Mesenchymal stem cell (in vitro differentiated cells and primary cell): ENCODE measurements around the gene INO80B.

Source experiments
- DNase-seq: peaks from one replicate; pipeline ENCODE4 v3.0.0-alpha.2; 2013
- H2AFZ ChIP-seq: one replicate; pipeline ENCODE4 v1.6.1; 2013; ENCODE audit warnings: low read depth, mild to moderate bottlenecking, control low read depth, inconsistent platforms, low read length, moderate library complexity
- H2AK5ac ChIP-seq: 2 replicates; pipeline ENCODE4 v1.6.1; 2013; ENCODE audit warnings: low read length, moderate library complexity, mild to moderate bottlenecking, inconsistent platforms; ENCODE audit not compliant: severe bottlenecking
- H2BK120ac ChIP-seq: one replicate; pipeline ENCODE4 v1.6.1; 2013; ENCODE audit warnings: low read depth, mild to moderate bottlenecking, inconsistent platforms, low read length, moderate library complexity
- H2BK12ac ChIP-seq, 2 experiments: one replicate each; pipeline ENCODE4 v1.6.1; 2013; ENCODE audit warnings: inconsistent platforms in 2 of 2, low read length in 2 of 2, mild to moderate bottlenecking in 2 of 2, moderate library complexity in 2 of 2, control low read depth in 1 of 2
- H2BK15ac ChIP-seq: one replicate; pipeline ENCODE4 v1.6.1; 2013; ENCODE audit warnings: mild to moderate bottlenecking, low read depth, inconsistent platforms; ENCODE audit not compliant: poor library complexity, severe bottlenecking
- H2BK5ac ChIP-seq: 2 replicates; pipeline ENCODE4 v1.6.1; 2013; ENCODE audit warnings: low read depth, mild to moderate bottlenecking, low read length, control low read depth, inconsistent platforms; ENCODE audit not compliant: poor library complexity, severe bottlenecking
- H3K14ac ChIP-seq, 2 experiments: one replicate each; pipeline ENCODE4 v1.6.1; 2013; ENCODE audit warnings: inconsistent platforms in 2 of 2, low read length in 2 of 2, control low read depth in 1 of 2, mild to moderate bottlenecking in 1 of 2, moderate library complexity in 1 of 2
- H3K18ac ChIP-seq, 2 experiments: one replicate each; pipeline ENCODE4 v1.6.1; 2013; ENCODE audit warnings: inconsistent platforms in 2 of 2, low read length in 2 of 2, control low read depth in 1 of 2, low read depth in 1 of 2, mild to moderate bottlenecking in 1 of 2
- H3K23ac ChIP-seq, 2 experiments: one replicate each; pipeline ENCODE4 v1.6.1; 2013; ENCODE audit warnings: inconsistent platforms in 2 of 2, low read length in 2 of 2, mild to moderate bottlenecking in 2 of 2, moderate library complexity in 2 of 2, control low read depth in 1 of 2
- H3K27ac ChIP-seq: 2 replicates; pipeline ENCODE4 v1.5.1; 2013; ENCODE audit warnings: mild to moderate bottlenecking, moderate library complexity, low read length, control low read depth, inconsistent platforms; ENCODE audit not compliant: poor library complexity, severe bottlenecking
- H3K27me3 ChIP-seq, 2 experiments: 2 replicates each; pipeline versions ENCODE4 v1.6.1 to v1.7.0; 2013; ENCODE audit warnings: low read length in 2 of 2, mild to moderate bottlenecking in 2 of 2, moderate library complexity in 2 of 2, control low read depth in 1 of 2, inconsistent platforms in 1 of 2; ENCODE audit not compliant: control insufficient read depth in 1 of 2, insufficient read depth in 1 of 2
- H3K36me3 ChIP-seq, 2 experiments: 2 replicates each; pipeline versions ENCODE4 v1.6.1 to v1.7.0; 2013; ENCODE audit warnings: low read length in 2 of 2, control low read depth in 1 of 2, inconsistent platforms in 1 of 2, low read depth in 1 of 2, mild to moderate bottlenecking in 1 of 2; ENCODE audit not compliant: insufficient read depth in 2 of 2, control insufficient read depth in 1 of 2
- H3K4ac ChIP-seq, 2 experiments: one replicate each; pipeline ENCODE4 v1.6.1; 2013; ENCODE audit warnings: inconsistent platforms in 2 of 2, low read length in 2 of 2, mild to moderate bottlenecking in 2 of 2, moderate library complexity in 2 of 2, control low read depth in 1 of 2, low read depth in 1 of 2
- H3K4me1 ChIP-seq: 2 replicates; pipeline ENCODE4 v1.6.1; 2013; ENCODE audit warnings: low read depth, low read length, control low read depth; ENCODE audit not compliant: control insufficient read depth, insufficient read depth
- H3K4me2 ChIP-seq: 2 replicates; pipeline ENCODE4 v1.6.1; 2013; ENCODE audit warnings: low read length, mild to moderate bottlenecking, inconsistent platforms; ENCODE audit not compliant: poor library complexity, severe bottlenecking
- H3K4me3 ChIP-seq, 2 experiments: 2 replicates each; pipeline versions ENCODE4 v1.5.1 to v1.7.0; 2013; ENCODE audit warnings: low read length in 2 of 2, mild to moderate bottlenecking in 2 of 2, control low read depth in 1 of 2, low read depth in 1 of 2; ENCODE audit not compliant: insufficient read depth in 1 of 2
- H3K79me1 ChIP-seq: replicated peaks from 2 replicates; pipeline ENCODE4 v1.6.1; 2013; ENCODE audit warnings: mild to moderate bottlenecking, control low read depth, low read length, inconsistent platforms; ENCODE audit not compliant: poor library complexity, severe bottlenecking
- H3K9ac ChIP-seq: 2 replicates; pipeline ENCODE4 v1.7.0; 2013; ENCODE audit warnings: mild to moderate bottlenecking, low read length, moderate library complexity
- H3K9me3 ChIP-seq: 2 replicates; pipeline ENCODE4 v1.7.0; 2013; ENCODE audit warnings: mild to moderate bottlenecking, low read length; ENCODE audit not compliant: control insufficient read depth
- H4K8ac ChIP-seq: one replicate; pipeline ENCODE4 v1.6.1; 2013; ENCODE audit warnings: inconsistent platforms, mild to moderate bottlenecking, low read length, moderate library complexity
- H4K91ac ChIP-seq: one replicate; pipeline ENCODE4 v1.6.1; 2013; ENCODE audit warnings: mild to moderate bottlenecking, low read length, inconsistent platforms
- WGBS: methylation state at CpG from one replicate; pipeline ENCODE4 v1.1.7; 2013; ENCODE audit warnings: mixed read lengths; 5-methylcytosine and 5-hydroxymethylcytosine counted together

Gene INO80B

GRCh38 chr2:74426181-74426758 lies 28.6 kb upstream of the INO80B start:
- Histone ChIP-seq H3K36me3 (peaks cover 55 to 61% of the 10 kb centered on the region in 2 experiments), H3K14ac (no peak overlapping the region), H3K4me2 (no peak overlapping the region), H3K23ac (no peak overlapping the region), H3K79me1 (peaks cover 5% of the 10 kb centered on the region), H3K27me3 (no peaks in the 10 kb centered on the region), H3K4ac (no peak overlapping the region), H2BK12ac (no peak overlapping the region), H3K27ac (no peak overlapping the region), H3K4me3 (no peak overlapping the region), H2BK120ac (no peak overlapping the region), H2BK5ac (no peak overlapping the region), H2BK15ac (no peak overlapping the region), H3K4me1 (peaks cover 18% of the 10 kb centered on the region), H3K9me3 (no peaks in the 10 kb centered on the region), H2AFZ (no peak overlapping the region), H2AK5ac (no peak overlapping the region), H3K18ac (no peak overlapping the region), H3K9ac (no peak overlapping the region), H4K8ac (no peak overlapping the region), H4K91ac (no peak overlapping the region)
- DNase-seq, result no peak
- WGBS, result 89% methylated on average over 14 of the region's 14 CpGs

GRCh38 chr2:74427551-74427950 lies 27.3 kb upstream of the INO80B start:
- Histone ChIP-seq H2AFZ (no peak overlapping the region), H4K8ac (no peak overlapping the region), H2BK12ac (no peak overlapping the region), H3K9ac (no peak overlapping the region), H3K4me3 (no peak overlapping the region), H3K27me3 (no peaks in the 10 kb centered on the region), H3K79me1 (peaks cover 13% of the 10 kb centered on the region), H2BK120ac (no peak overlapping the region), H3K14ac (no peak overlapping the region), H3K27ac (no peak overlapping the region), H3K18ac (no peak overlapping the region), H3K23ac (no peak overlapping the region), H3K4me2 (no peak overlapping the region), H3K9me3 (no peaks in the 10 kb centered on the region), H2AK5ac (no peak overlapping the region), H2BK5ac (no peak overlapping the region), H2BK15ac (no peak overlapping the region), H3K4me1 (peaks cover 14% of the 10 kb centered on the region), H4K91ac (no peak overlapping the region), H3K4ac (no peak overlapping the region), H3K36me3 (peaks cover 65 to 71% of the 10 kb centered on the region in 2 experiments)
- no peak for DNase-seq
- 94% methylated on average over 3 of the region's 3 CpGs for WGBS

- Histone ChIP-seq H3K27me3 (no peaks in the 10 kb centered on the region), H3K36me3 (peaks cover 65 to 71% of the 10 kb centered on the region in 2 experiments), H3K14ac (no peak overlapping the region), H2BK15ac (no peak overlapping the region), H2AK5ac (no peak overlapping the region), H3K9me3 (no peaks in the 10 kb centered on the region), H4K91ac (no peak overlapping the region), H3K9ac (no peak overlapping the region), H3K4me3 (no peak overlapping the region), H3K79me1 (peaks cover 15% of the 10 kb centered on the region), H2BK5ac (no peak overlapping the region), H2BK120ac (no peak overlapping the region), H4K8ac (no peak overlapping the region), H2BK12ac (no peak overlapping the region), H3K23ac (no peak overlapping the region), H3K18ac (no peak overlapping the region), H3K4me1 (peaks cover 14% of the 10 kb centered on the region), H3K4ac (no peak overlapping the region), H2AFZ (no peak overlapping the region), H3K27ac (no peak overlapping the region), H3K4me2 (no peak overlapping the region)
- DNase-seq, result no peak
- 93% methylated on average over 3 of the region's 5 CpGs for WGBS
Measured at GRCh38 chr2:74428675-74429074, 26.2 kb upstream of the INO80B start.

GRCh38 chr2:74429487-74430451 lies 25.1 kb upstream of the INO80B start:
- H2AK5ac ChIP-seq, result no peak overlapping the region
- H3K9ac ChIP-seq, result no peak overlapping the region
- H3K4me1 ChIP-seq, result peaks cover 14% of the 10 kb centered on the region
- no peak overlapping the region for H4K8ac ChIP-seq
- no peaks in the 10 kb centered on the region for H3K9me3 ChIP-seq
- no peak overlapping the region for H4K91ac ChIP-seq
- no peaks in the 10 kb centered on the region for H3K27me3 ChIP-seq
- no peak overlapping the region for H3K4me2 ChIP-seq
- no peak overlapping the region for H2BK120ac ChIP-seq
- H3K14ac ChIP-seq, result no peak overlapping the region
- no peak overlapping the region for H3K18ac ChIP-seq
- H2BK5ac ChIP-seq, result no peak overlapping the region
- no peak overlapping the region for H3K4me3 ChIP-seq
- WGBS, result 95% methylated on average over 14 of the region's 18 CpGs
- H2BK12ac ChIP-seq, result no peak overlapping the region
- H3K27ac ChIP-seq, result no peak overlapping the region
- H3K79me1 ChIP-seq, result peaks cover 17% of the 10 kb centered on the region
- no peak overlapping the region for H2AFZ ChIP-seq
- peaks cover 62 to 70% of the 10 kb centered on the region in 2 experiments for H3K36me3 ChIP-seq
- H3K4ac ChIP-seq, result no peak overlapping the region
- H3K23ac ChIP-seq, result no peak overlapping the region
- no peak overlapping the region for H2BK15ac ChIP-seq
- DNase-seq, result no peak
